ENCODE data around the gene UBN1.

DNA sequence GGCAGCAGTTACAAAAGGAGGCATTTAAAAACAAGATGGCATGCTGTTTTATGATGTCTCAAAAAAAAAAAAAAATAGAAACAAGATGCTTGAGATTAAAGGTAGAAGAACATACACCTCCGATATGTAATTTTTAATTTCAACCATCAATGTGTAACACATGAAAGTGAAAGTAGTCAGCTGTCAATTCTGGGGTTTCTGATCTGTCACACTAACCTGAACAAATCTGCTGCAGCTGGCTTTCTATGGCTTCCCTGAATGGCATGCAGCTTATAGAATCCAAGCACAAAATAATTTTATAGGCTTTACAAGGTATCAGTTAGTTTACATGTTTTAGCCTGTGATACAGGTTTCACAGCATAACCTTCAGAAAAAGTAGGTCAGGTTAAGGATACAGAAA, 13.7 kb upstream of the UBN1 start:
- TF ChIP-seq SETDB1 (IDR thresholded peaks at IDR 0.05; ENCODE audit: insufficient read length, low read length) (no peak), ZBTB20 (tag by site-specific recombination; IDR thresholded peaks at IDR 0.05) (no peak), KLF1 (tag by site-specific recombination; IDR thresholded peaks at IDR 0.05) (no peak), ZNF274 (IDR thresholded peaks at IDR 0.05; ENCODE audit: low read length) (no peak), ZNF274 (tag by site-specific recombination; IDR thresholded peaks at IDR 0.05; ENCODE audit: borderline replicate concordance) (no peak), TRIM28 (IDR thresholded peaks at IDR 0.05; ENCODE audit: borderline replicate concordance, low read length) (no peak), ZNF404 (tag by site-specific recombination; IDR thresholded peaks at IDR 0.05) (no peak), BCL11A (tag by site-specific recombination; IDR thresholded peaks at IDR 0.05; ENCODE audit: low read depth) (no peak)
- TF ChIP-seq, protein P1, sequence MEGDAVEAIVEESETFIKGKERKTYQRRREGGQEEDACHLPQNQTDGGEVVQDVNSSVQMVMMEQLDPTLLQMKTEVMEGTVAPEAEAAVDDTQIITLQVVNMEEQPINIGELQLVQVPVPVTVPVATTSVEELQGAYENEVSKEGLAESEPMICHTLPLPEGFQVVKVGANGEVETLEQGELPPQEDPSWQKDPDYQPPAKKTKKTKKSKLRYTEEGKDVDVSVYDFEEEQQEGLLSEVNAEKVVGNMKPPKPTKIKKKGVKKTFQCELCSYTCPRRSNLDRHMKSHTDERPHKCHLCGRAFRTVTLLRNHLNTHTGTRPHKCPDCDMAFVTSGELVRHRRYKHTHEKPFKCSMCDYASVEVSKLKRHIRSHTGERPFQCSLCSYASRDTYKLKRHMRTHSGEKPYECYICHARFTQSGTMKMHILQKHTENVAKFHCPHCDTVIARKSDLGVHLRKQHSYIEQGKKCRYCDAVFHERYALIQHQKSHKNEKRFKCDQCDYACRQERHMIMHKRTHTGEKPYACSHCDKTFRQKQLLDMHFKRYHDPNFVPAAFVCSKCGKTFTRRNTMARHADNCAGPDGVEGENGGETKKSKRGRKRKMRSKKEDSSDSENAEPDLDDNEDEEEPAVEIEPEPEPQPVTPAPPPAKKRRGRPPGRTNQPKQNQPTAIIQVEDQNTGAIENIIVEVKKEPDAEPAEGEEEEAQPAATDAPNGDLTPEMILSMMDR (tag by site-specific recombination; IDR thresholded peaks at IDR 0.05) = no peak
- TF ChIP-seq, protein P2, sequence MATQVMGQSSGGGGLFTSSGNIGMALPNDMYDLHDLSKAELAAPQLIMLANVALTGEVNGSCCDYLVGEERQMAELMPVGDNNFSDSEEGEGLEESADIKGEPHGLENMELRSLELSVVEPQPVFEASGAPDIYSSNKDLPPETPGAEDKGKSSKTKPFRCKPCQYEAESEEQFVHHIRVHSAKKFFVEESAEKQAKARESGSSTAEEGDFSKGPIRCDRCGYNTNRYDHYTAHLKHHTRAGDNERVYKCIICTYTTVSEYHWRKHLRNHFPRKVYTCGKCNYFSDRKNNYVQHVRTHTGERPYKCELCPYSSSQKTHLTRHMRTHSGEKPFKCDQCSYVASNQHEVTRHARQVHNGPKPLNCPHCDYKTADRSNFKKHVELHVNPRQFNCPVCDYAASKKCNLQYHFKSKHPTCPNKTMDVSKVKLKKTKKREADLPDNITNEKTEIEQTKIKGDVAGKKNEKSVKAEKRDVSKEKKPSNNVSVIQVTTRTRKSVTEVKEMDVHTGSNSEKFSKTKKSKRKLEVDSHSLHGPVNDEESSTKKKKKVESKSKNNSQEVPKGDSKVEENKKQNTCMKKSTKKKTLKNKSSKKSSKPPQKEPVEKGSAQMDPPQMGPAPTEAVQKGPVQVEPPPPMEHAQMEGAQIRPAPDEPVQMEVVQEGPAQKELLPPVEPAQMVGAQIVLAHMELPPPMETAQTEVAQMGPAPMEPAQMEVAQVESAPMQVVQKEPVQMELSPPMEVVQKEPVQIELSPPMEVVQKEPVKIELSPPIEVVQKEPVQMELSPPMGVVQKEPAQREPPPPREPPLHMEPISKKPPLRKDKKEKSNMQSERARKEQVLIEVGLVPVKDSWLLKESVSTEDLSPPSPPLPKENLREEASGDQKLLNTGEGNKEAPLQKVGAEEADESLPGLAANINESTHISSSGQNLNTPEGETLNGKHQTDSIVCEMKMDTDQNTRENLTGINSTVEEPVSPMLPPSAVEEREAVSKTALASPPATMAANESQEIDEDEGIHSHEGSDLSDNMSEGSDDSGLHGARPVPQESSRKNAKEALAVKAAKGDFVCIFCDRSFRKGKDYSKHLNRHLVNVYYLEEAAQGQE (tag by site-specific recombination; IDR thresholded peaks at IDR 0.05) = no peak
- TF ChIP-seq, protein P3, sequence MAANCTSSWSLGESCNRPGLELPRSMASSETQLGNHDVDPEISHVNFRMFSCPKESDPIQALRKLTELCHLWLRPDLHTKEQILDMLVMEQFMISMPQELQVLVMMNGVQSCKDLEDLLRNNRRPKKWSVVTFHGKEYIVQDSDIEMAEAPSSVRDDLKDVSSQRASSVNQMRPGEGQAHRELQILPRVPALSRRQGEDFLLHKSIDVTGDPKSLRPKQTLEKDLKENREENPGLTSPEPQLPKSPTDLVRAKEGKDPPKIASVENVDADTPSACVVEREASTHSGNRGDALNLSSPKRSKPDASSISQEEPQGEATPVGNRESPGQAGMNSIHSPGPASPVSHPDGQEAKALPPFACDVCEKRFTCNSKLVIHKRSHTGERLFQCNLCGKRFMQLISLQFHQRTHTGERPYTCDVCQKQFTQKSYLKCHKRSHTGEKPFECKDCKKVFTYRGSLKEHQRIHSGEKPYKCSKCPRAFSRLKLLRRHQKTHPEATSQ (tag by site-specific recombination; IDR thresholded peaks at IDR 0.05) = no peak
- TF ChIP-seq, protein P4, sequence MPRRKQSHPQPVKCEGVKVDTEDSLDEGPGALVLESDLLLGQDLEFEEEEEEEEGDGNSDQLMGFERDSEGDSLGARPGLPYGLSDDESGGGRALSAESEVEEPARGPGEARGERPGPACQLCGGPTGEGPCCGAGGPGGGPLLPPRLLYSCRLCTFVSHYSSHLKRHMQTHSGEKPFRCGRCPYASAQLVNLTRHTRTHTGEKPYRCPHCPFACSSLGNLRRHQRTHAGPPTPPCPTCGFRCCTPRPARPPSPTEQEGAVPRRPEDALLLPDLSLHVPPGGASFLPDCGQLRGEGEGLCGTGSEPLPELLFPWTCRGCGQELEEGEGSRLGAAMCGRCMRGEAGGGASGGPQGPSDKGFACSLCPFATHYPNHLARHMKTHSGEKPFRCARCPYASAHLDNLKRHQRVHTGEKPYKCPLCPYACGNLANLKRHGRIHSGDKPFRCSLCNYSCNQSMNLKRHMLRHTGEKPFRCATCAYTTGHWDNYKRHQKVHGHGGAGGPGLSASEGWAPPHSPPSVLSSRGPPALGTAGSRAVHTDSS (tag by site-specific recombination; IDR thresholded peaks at IDR 0.05) = no peak
- TF ChIP-seq, protein P5, sequence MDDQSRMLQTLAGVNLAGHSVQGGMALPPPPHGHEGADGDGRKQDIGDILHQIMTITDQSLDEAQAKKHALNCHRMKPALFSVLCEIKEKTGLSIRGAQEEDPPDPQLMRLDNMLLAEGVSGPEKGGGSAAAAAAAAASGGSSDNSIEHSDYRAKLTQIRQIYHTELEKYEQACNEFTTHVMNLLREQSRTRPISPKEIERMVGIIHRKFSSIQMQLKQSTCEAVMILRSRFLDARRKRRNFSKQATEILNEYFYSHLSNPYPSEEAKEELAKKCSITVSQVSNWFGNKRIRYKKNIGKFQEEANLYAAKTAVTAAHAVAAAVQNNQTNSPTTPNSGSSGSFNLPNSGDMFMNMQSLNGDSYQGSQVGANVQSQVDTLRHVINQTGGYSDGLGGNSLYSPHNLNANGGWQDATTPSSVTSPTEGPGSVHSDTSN (CRISPR knock-in tag; IDR thresholded peaks at IDR 0.05) = no peak

All from HEK293 (cell line).